NCI-H146 (cell line): ENCODE results near the gene CNOT6.

Experiments
- DNase-seq: peaks from one replicate; lab custom pipeline; 2025; lab: John Stamatoyannopoulos, UW

Gene CNOT6

GRCh38 chr5:180622910-180623309, 128.7 kb downstream of the CNOT6 start:
- DNase-seq, result no peak

GRCh38 chr5:180623411-180623834, 129.2 kb downstream of the CNOT6 start:
- DNase-seq, result no peak

GRCh38 chr5:180623844-180624243, 129.7 kb downstream of the CNOT6 start:
- no peak for DNase-seq

GRCh38 chr5:180624587-180624986, 130.4 kb downstream of the CNOT6 start:
- DNase-seq, result no peak

- no peak for DNase-seq
Observed at GRCh38 chr5:180625125-180625790, 131.1 kb downstream of the CNOT6 start.

- DNase-seq, result no peak
Observed at GRCh38 chr5:180625791-180626660, 131.8 kb downstream of the CNOT6 start.

GRCh38 chr5:180626661-180627385, 132.6 kb downstream of the CNOT6 start:
- no peak for DNase-seq

GRCh38 chr5:180627386-180628120, 133.4 kb downstream of the CNOT6 start:
- no peak for DNase-seq
